A172 (cell line): Measurements from ENCODE around the gene LMF1. TPM values are rescaled to one million over a fixed set of nuclear protein-coding genes. Genes with fewer than 3 reads are reported as not detected.

ENCODE experiments used
- DNase-seq: peaks from one replicate; pipeline ENCODE4 v3.0.0-alpha.2; 2015; ENCODE audit warnings: low spot score
- total RNA-seq: library from RNA; depleted of rRNA; stranded (reverse); fragments of >200 nt; shearing (Covaris generic); gene quantifications from 2 replicates; pipeline ENCODE4 v1.2.3, GENCODE V29; 2014; rRNA removed

The LMF1 gene
- total RNA-seq, 1 experiment from 2014 or later = 14.1 TPM

DNA sequence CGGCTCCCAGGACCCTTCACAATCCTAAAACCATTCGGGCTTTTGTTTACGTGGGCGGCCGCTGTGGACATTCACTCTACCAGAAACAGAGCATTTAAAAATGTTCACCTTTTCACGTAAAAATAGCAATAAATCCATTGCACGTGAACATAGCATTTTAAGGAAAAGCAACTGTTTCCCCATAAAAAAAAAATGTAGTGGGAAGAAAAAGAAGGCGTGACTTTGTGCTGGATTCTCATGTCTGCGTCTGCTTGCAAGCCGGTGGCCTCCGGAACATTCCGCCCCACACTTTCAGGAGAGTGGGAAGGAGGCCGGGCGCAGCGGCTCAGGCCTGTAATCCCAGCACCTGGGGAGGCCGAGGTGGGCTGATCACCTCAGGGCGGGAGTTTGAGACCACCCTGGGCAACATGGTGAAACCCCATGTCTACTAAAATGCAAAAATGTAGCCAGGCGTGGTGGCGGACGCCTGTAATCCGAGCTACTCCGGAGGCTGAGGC lies 156.8 kb downstream of the LMF1 start:
- no peak for DNase-seq

DNA sequence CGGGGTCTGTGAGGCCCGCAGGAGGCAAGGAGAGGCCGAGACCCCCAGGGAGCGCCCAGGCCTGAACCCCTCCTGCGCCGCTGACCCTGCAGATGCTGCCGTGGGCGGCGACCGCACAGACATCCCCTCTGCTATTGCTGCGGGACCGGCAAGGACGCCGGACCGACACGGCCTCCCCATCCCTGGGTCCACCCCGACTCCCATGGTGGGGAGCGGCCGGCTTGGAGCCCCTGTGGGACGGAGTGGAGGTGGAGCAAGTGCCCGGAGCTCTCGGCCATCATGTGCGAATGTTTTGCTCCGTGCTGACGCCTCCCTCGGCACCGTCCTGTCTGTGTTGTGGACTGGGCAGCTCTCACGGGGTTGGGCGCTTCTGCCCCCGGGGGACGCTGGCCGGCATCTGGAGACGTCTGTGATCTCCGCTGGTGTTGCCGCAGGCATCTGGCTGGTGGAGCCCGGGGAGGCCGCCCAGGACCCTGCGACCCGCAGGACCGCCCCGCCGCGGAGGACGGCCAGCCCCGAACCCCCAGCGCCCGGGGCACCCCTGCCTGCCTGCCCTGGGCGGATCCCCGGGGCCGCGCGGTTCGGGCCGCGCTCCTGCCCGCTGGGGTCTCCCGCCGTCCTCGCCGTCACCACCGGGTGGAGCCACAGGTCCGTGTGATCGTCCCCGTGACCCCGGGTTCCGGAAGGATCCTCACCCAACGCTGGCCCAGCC lies 157.4 kb downstream of the LMF1 start:
- no peak for DNase-seq

DNA sequence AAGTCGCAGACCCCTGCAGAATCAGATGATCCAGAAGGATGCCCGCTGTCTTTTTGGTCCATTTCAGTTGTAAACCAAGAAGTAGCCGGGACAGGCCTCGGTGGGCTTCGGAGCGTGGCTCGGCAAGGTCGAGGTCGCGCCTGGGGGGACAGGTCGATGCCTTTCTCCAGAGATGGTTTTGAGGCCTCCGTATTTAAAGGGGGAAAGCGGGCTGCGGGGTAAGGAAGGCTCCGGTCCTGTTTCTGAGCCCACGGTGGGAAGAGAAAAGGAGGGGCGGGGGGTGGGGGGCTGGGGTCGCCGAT lies 162.7 kb downstream of the LMF1 start:
- DNase-seq = no peak

DNA sequence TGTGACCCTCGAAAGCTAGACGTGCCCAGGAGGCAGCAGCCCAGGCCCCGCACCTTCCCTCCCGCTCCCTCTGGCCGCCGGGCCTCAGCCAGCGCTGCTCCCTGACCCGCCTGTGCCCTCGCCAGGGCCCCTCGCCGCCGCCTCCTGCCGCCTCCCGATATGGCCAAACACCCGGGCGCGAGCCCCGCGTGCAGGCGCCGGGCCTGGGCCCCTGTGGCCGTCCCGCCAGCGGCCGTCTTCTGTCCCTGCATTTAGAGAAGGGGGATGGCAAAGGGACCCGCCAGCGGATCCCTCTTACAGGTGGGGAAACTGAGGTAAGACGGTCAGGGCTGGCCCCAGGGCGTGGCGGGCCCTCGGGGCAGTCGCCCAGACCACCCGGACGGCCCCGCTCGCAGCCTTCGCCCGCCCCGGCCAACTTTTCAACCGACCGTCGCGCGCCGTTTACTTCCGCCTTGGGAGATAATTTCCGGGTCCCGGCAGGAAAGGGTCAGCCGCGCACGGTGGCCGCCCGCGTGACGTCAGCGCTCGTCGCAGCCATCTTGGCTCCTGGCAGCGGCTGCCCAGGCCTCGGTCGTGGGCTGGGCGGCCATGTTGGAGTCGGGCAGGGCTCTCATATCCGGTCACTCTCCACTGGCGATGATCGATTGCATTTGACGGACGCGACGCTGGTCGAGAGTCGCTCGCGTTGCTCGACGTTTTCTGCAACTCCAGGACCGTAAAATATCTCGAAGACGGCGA lies 163.3 kb downstream of the LMF1 start:
- DNase-seq = peak; percentile 91

DNA sequence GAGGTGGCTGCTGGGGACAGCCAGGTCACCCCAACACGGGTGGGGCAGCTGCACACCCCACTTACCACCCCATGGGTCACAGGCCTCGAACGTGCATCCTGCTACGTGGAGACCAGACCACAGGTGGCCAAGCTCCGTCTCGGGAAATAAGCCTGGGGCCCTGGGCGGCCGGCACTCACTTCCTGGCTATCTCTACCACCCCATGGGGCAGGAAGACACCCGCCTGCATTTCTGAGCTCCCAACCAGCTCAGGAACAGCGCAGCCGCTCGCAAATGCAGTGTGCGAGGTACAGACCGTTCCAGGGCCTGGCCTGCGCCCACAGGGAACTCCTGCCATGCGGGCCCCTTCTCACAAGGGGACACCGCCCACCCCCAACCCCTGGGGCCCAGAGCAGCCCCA lies 165.3 kb downstream of the LMF1 start:
- DNase-seq = no peak

DNA sequence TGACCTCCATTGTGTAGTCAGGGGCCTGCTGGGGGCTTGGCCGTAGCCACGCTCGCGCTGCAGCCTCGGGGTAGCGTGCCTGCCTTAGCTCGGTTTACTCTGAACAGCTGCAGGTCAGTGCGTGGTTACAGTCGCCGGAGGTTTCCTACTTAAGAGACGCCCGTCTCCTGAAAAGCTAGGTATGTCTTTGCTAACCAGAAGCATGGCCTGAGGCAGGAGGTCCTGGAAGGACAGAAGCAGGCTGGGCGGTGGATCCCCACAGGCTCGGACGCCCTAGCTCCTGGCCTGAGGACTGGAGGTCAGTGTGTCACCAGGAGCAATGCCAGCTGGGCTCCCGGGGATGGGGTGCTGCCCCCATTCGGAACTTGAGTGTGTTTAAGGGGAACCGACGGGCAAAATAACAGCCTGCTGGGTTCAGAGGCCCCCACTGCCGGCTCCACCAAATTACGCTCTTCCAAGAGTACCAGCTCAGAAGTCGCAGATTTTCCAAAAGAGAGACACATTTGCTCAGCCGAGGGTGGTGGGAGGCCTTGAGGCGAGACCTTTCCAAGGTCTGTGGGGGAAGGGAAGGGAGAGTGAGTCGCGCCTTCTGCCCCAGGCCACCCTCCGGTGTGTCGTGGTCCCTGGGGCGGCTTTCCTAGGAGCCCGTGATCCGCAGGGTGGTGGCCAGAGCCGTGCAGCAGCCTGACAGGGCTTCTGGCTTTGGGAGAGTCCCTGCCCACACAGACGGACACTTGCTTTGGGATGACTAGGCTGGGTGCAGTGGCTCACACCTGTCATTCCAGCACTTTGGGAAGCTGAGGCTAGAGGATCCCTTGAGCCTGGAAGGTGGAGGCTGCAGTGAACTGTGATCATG lies 166.4 kb downstream of the LMF1 start:
- no peak for DNase-seq

DNA sequence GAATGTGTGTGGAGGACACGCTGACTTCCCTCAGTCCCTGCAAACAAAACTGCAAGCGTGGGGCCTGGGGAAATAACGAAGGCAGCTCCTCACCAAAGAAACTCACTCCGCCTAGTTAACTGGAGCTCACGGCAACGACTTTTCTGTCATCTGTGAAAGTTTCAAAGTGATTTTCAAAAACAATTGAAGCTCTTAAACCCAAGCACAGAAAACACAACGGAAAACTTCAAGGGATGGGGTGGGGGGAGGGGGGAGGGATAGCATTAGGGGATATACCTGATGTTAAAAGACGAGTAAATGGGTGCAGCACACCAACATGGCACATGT lies 167.1 kb downstream of the LMF1 start:
- DNase-seq = no peak

Other genes starting within 250 kb of the LMF1 start
- gene ANTKMT, start 249.8 kb downstream of the LMF1 start, total RNA-seq = 83.8 and 94.2 TPM in 2 replicates
- gene CCDC78, start 244.5 kb downstream of the LMF1 start, total RNA-seq = 2.1 and 4.0 TPM in 2 replicates
- 15.0 and 25.3 TPM in 2 replicates for gene HAGHL, start 243.9 kb downstream of the LMF1 start, total RNA-seq
- 45.1 and 47.5 TPM in 2 replicates for gene CIAO3, start 230.0 kb downstream of the LMF1 start, total RNA-seq
- gene MSLN, start 210.2 kb downstream of the LMF1 start, total RNA-seq = 6.5 and 7.6 TPM in 2 replicates
- 58.3 and 70.0 TPM in 2 replicates for gene RPUSD1, start 182.6 kb downstream of the LMF1 start, total RNA-seq
- gene CHTF18, start 182.4 kb downstream of the LMF1 start, total RNA-seq = 36.9 and 44.2 TPM in 2 replicates
- gene GNG13, start 170.2 kb downstream of the LMF1 start, total RNA-seq = not detected in 2 replicates
- 0.07 and 0.14 TPM in 2 replicates for gene SOX8, start 10.8 kb upstream of the LMF1 start, total RNA-seq
- gene SSTR5, start 101.8 kb upstream of the LMF1 start, total RNA-seq = not detected in 2 replicates
- gene C1QTNF8, start 125.3 kb upstream of the LMF1 start, total RNA-seq = 2.9 TPM in 1 of 2 replicates, not detected in the other
- gene CACNA1H, start 182.1 kb upstream of the LMF1 start, total RNA-seq = 2.0 and 3.4 TPM in 2 replicates